UCSD-AML1 (cell line): Measurements from ENCODE around the gene ECM1.

Experiments
- DNase-seq: peaks from one replicate; lab custom pipeline; 2025; ENCODE audit not compliant: unreplicated experiment; lab: John Stamatoyannopoulos, UW

The ECM1 gene

GRCh38 chr1:150557065-150557600 is 49.2 kb downstream of the ECM1 start:
- DNase-seq: no peak

GRCh38 chr1:150557813-150558212 is 49.9 kb downstream of the ECM1 start:
- DNase-seq: no peak

DNA sequence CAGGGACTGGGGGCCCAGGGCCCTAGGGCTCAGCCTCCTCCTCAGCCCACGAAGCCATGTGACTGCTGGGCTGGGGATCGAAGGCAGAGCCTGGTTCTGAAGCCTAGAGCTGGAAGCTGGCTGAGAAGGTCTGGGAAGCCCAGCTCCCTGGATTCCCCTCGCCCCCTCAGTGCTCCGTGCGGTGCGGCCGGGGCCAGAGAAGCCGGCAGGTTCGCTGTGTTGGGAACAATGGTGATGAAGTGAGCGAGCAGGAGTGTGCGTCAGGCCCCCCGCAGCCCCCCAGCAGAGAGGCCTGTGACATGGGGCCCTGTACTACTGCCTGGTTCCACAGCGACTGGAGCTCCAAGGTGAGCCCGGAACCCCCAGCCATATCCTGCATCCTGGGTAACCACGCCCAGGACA is 50.4 kb downstream of the ECM1 start:
- DNase-seq: no peak

DNA sequence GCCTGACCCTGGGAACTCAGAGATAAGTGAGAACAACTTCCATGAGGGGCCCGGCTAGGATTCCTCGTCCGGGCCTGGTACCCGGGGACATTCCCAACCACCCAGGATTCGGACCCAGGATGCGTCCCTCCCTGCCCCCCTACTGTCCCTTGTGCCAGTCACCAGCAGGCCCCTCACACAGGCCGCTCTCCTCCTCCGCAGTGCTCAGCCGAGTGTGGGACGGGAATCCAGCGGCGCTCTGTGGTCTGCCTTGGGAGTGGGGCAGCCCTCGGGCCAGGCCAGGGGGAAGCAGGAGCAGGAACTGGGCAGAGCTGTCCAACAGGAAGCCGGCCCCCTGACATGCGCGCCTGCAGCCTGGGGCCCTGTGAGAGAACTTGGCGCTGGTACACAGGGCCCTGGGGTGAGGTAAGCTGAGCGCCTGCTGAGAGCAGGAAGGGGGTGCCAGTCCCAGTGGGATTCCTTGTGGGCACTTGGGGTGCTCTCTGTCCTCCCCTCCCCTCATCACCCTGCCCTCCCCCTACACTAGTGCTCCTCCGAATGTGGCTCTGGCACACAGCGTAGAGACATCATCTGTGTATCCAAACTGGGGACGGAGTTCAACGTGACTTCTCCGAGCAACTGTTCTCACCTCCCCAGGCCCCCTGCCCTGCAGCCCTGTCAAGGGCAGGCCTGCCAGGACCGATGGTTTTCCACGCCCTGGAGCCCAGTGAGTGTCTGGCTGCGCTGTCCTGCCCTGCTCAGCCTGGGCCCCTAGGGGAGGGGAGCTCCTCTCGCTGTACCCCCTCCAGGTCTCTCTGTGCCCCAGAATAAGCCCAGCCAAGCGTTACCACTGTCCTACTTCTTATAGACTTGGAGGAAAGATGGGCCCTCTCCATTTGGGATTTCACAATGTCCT is 51.1 kb downstream of the ECM1 start:
- peak; percentile 34 for DNase-seq

DNA sequence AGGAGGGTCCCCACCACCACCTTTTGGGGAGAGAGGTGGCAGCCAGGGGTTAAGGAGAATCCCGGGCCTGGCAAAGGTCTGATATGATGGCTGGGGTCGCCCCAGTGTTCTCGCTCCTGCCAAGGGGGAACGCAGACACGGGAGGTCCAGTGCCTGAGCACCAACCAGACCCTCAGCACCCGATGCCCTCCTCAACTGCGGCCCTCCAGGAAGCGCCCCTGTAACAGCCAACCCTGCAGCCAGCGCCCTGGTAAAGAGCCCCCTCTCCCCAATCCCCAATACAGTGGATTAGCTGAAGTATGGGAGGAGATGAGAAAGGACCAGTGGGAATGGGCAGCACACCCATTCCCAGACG is 51.7 kb downstream of the ECM1 start:
- no peak for DNase-seq

DNA sequence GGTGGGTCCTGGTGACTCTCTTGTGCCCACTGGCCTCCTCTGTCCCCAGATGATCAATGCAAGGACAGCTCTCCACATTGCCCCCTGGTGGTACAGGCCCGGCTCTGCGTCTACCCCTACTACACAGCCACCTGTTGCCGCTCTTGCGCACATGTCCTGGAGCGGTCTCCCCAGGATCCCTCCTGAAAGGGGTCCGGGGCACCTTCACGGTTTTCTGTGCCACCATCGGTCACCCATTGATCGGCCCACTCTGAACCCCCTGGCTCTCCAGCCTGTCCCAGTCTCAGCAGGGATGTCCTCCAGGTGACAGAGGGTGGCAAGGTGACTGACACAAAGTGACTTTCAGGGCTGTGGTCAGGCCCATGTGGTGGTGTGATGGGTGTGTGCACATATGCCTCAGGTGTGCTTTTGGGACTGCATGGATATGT is 52.1 kb downstream of the ECM1 start:
- DNase-seq: peak; percentile 59

- DNase-seq: peak; percentile 94
Measured at GRCh38 chr1:150560576-150561253, 52.8 kb downstream of the ECM1 start.

DNA sequence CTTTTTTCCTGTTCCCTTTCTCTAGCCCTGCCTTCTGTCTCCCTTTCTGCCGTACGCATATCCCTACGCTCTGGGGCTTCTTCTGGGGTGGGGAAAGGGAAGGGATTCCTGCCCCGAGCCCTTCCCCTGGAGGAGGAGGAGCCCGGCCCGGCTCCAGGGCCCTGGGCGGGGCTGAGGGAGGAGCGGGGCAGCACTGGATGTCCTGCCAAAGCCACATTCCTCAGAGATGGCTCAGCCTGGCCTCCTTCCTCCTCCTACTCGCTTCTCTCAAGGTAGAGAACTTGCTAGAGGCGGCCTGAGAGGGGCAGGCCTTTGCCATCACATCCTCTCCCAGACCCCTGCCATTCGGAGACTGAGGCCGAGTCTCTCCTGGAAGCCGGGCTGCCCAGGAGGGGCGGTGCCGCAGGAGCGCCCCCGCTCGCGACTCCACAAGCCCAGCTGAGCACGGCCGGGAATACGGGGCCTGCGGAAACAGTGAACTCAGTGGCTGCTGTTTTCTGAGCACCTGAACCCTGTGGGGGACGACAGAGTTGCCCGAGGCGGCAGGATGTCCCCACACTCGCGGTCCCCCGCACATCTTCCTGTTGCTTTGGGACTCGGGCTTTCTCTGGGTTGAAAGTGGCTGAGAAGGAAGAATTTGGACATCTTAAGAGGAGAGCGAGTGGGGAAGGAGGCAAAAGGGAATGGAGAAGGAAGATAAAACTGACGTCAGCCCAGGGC is 53.5 kb downstream of the ECM1 start:
- DNase-seq: peak; percentile 94

- peak; percentile 91 for DNase-seq
Measured at GRCh38 chr1:150561974-150562445, 54.1 kb downstream of the ECM1 start.

DNA sequence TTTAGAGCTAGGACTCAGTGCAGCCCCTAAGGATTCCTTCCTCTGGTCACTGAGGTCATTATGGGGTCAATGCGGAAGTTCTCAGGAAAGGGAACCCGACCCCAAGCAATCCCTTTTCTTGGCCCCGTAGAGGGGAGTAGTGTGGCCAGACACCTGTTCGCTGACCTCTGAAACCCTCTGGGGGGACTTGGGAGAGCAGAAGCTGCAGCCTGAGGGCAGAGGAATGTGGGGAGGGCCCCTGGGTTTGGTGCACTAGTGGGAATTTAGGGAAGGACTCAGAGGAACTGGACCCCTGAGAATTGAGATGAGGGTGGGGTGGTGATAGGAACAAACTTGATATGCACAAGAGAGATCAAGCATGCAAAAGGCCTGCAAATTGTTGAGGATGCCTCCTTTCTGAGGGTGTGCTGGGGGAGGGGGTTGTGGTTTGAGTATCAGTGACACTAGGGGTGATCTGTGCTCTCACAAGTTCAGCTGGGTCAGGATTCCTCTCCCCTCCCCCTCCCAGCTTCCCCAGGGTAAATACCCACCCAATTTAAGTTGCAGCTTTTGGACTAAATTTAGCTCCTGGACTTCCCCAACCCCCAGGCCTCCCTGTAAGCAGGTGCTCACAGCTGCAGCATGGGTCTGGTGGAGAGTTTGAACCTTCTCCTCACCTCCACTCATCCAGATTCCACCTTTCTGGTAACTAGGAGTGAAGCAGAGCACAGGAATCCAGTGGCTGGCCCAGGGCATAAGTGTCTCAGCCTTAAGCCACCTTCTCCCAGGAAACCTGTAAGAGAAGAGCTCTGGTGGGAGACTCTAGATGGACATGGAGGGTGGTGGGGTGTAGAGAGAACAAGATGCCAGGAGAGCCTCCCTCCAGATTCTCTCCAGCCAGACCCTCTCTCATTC is 54.8 kb downstream of the ECM1 start:
- peak; percentile 46 for DNase-seq
